ENCODE results near the gene ACADS.
"Not testable (repeated sequence)": the region's sequence is repeated elsewhere in the genome, so short reads cannot be mapped to it uniquely, and the experiment has no call there.

Gene ACADS

GRCh38 chr12:120725151-120725658 lies 421 bp upstream of the ACADS start:
- Histone ChIP-seq H3K4me3 (ENCODE audit: insufficient read depth, low read depth, low read length) (peak overlapping the region; percentile 59), H3K27me3 (ENCODE audit: control insufficient read depth, insufficient read depth, low read length, poor library complexity, severe bottlenecking) (peaks cover 10% of the 10 kb centered on the region), H3K36me3 (ENCODE audit: control insufficient read depth, insufficient read depth, low read length) (peaks cover 20% of the 10 kb centered on the region), H3K4me1 (ENCODE audit: control insufficient read depth, insufficient read depth, low read length) (peaks cover 4% of the 10 kb centered on the region), H3K27ac (ENCODE audit: insufficient read depth, low read depth, low read length, poor library complexity, severe bottlenecking) (no peak overlapping the region), H3K9me3 (ENCODE audit: control insufficient read depth, low read length) (no peaks in the 10 kb centered on the region)
- 39 to 41% methylated on average over 14 of the region's 14 CpGs for WGBS, 2 experiments

- H3K4me1 ChIP-seq (ENCODE audit: control insufficient read depth, insufficient read depth, low read length): peaks cover 4% of the 10 kb centered on the region
- H3K27me3 ChIP-seq (ENCODE audit: control insufficient read depth, insufficient read depth, low read length, poor library complexity, severe bottlenecking): peaks cover 10% of the 10 kb centered on the region
- H3K27ac ChIP-seq (ENCODE audit: insufficient read depth, low read depth, low read length, poor library complexity, severe bottlenecking): no peak overlapping the region
- no peaks in the 10 kb centered on the region for H3K9me3 ChIP-seq (ENCODE audit: control insufficient read depth, low read length)
- H3K36me3 ChIP-seq (ENCODE audit: control insufficient read depth, insufficient read depth, low read length): peaks cover 14% of the 10 kb centered on the region
- H3K4me3 ChIP-seq (ENCODE audit: insufficient read depth, low read depth, low read length): peak overlapping the region; percentile 59
- 94% methylated on average over 9 of the region's 9 CpGs for WGBS, 2 experiments
Observed at GRCh38 chr12:120726510-120726793, 826 bp downstream of the ACADS start.

- Histone ChIP-seq H3K9me3 (ENCODE audit: control insufficient read depth, low read length) (no peaks in the 10 kb centered on the region), H3K27me3 (ENCODE audit: control insufficient read depth, insufficient read depth, low read length, poor library complexity, severe bottlenecking) (peaks cover 10% of the 10 kb centered on the region), H3K27ac (ENCODE audit: insufficient read depth, low read depth, low read length, poor library complexity, severe bottlenecking) (no peak overlapping the region), H3K4me3 (ENCODE audit: insufficient read depth, low read depth, low read length) (no peak overlapping the region), H3K36me3 (ENCODE audit: control insufficient read depth, insufficient read depth, low read length) (peaks cover 9% of the 10 kb centered on the region), H3K4me1 (ENCODE audit: control insufficient read depth, insufficient read depth, low read length) (peaks cover 4% of the 10 kb centered on the region)
- WGBS, 2 experiments: 96% methylated on average over 9 of the region's 9 CpGs
Observed at GRCh38 chr12:120726961-120727360, 1.3 kb downstream of the ACADS start.

GRCh38 chr12:120732198-120732597 lies 6.6 kb downstream of the ACADS start:
- H3K9me3 ChIP-seq (ENCODE audit: control insufficient read depth, low read length); H3K4me3 ChIP-seq (ENCODE audit: insufficient read depth, low read depth, low read length); H3K27me3 ChIP-seq (ENCODE audit: control insufficient read depth, insufficient read depth, low read length, poor library complexity, severe bottlenecking); H3K4me1 ChIP-seq (ENCODE audit: control insufficient read depth, insufficient read depth, low read length); H3K36me3 ChIP-seq (ENCODE audit: control insufficient read depth, insufficient read depth, low read length); H3K27ac ChIP-seq (ENCODE audit: insufficient read depth, low read depth, low read length, poor library complexity, severe bottlenecking): not testable (repeated sequence)
- WGBS, 2 experiments: 91 to 97% methylated on average over 35 of the region's 35 CpGs

- no peaks in the 10 kb centered on the region for H3K9me3 ChIP-seq (ENCODE audit: control insufficient read depth, low read length)
- no peaks in the 10 kb centered on the region for H3K27me3 ChIP-seq (ENCODE audit: control insufficient read depth, insufficient read depth, low read length, poor library complexity, severe bottlenecking)
- H3K36me3 ChIP-seq (ENCODE audit: control insufficient read depth, insufficient read depth, low read length): no peaks in the 10 kb centered on the region
- 88 to 89% methylated on average over 3 of the region's 3 CpGs for WGBS, 2 experiments
- no peak overlapping the region for H3K27ac ChIP-seq (ENCODE audit: insufficient read depth, low read depth, low read length, poor library complexity, severe bottlenecking)
- H3K4me3 ChIP-seq (ENCODE audit: insufficient read depth, low read depth, low read length): no peak overlapping the region
- H3K4me1 ChIP-seq (ENCODE audit: control insufficient read depth, insufficient read depth, low read length): no peaks in the 10 kb centered on the region
Observed at GRCh38 chr12:120733574-120733973, 7.9 kb downstream of the ACADS start.

GRCh38 chr12:120734210-120734609 lies 8.6 kb downstream of the ACADS start:
- no peaks in the 10 kb centered on the region for H3K4me1 ChIP-seq (ENCODE audit: control insufficient read depth, insufficient read depth, low read length)
- H3K36me3 ChIP-seq (ENCODE audit: control insufficient read depth, insufficient read depth, low read length): no peaks in the 10 kb centered on the region
- H3K4me3 ChIP-seq (ENCODE audit: insufficient read depth, low read depth, low read length): no peak overlapping the region
- WGBS, 2 experiments: 95% methylated on average over 10 of the region's 10 CpGs
- no peaks in the 10 kb centered on the region for H3K9me3 ChIP-seq (ENCODE audit: control insufficient read depth, low read length)
- H3K27ac ChIP-seq (ENCODE audit: insufficient read depth, low read depth, low read length, poor library complexity, severe bottlenecking): no peak overlapping the region
- H3K27me3 ChIP-seq (ENCODE audit: control insufficient read depth, insufficient read depth, low read length, poor library complexity, severe bottlenecking): no peaks in the 10 kb centered on the region

GRCh38 chr12:120735181-120735580 lies 9.6 kb downstream of the ACADS start:
- no peak overlapping the region for H3K27ac ChIP-seq (ENCODE audit: insufficient read depth, low read depth, low read length, poor library complexity, severe bottlenecking)
- no peaks in the 10 kb centered on the region for H3K36me3 ChIP-seq (ENCODE audit: control insufficient read depth, insufficient read depth, low read length)
- no peaks in the 10 kb centered on the region for H3K9me3 ChIP-seq (ENCODE audit: control insufficient read depth, low read length)
- H3K4me3 ChIP-seq (ENCODE audit: insufficient read depth, low read depth, low read length): no peak overlapping the region
- no peaks in the 10 kb centered on the region for H3K4me1 ChIP-seq (ENCODE audit: control insufficient read depth, insufficient read depth, low read length)
- WGBS, 2 experiments: 92 to 93% methylated on average over 2 of the region's 3 CpGs
- H3K27me3 ChIP-seq (ENCODE audit: control insufficient read depth, insufficient read depth, low read length, poor library complexity, severe bottlenecking): no peaks in the 10 kb centered on the region

- Histone ChIP-seq H3K27ac (ENCODE audit: insufficient read depth, low read depth, low read length, poor library complexity, severe bottlenecking) (no peak overlapping the region), H3K27me3 (ENCODE audit: control insufficient read depth, insufficient read depth, low read length, poor library complexity, severe bottlenecking) (no peaks in the 10 kb centered on the region), H3K4me3 (ENCODE audit: insufficient read depth, low read depth, low read length) (no peak overlapping the region), H3K36me3 (ENCODE audit: control insufficient read depth, insufficient read depth, low read length) (no peaks in the 10 kb centered on the region), H3K4me1 (ENCODE audit: control insufficient read depth, insufficient read depth, low read length) (no peaks in the 10 kb centered on the region), H3K9me3 (ENCODE audit: control insufficient read depth, low read length) (no peaks in the 10 kb centered on the region)
- 93 to 95% methylated on average over 38 of the region's 38 CpGs for WGBS, 2 experiments
Observed at GRCh38 chr12:120736404-120737331, 11.0 kb downstream of the ACADS start.

- no peaks in the 10 kb centered on the region for H3K4me1 ChIP-seq (ENCODE audit: control insufficient read depth, insufficient read depth, low read length)
- no peaks in the 10 kb centered on the region for H3K27me3 ChIP-seq (ENCODE audit: control insufficient read depth, insufficient read depth, low read length, poor library complexity, severe bottlenecking)
- H3K9me3 ChIP-seq (ENCODE audit: control insufficient read depth, low read length): no peaks in the 10 kb centered on the region
- no peak overlapping the region for H3K27ac ChIP-seq (ENCODE audit: insufficient read depth, low read depth, low read length, poor library complexity, severe bottlenecking)
- no peak overlapping the region for H3K4me3 ChIP-seq (ENCODE audit: insufficient read depth, low read depth, low read length)
- 87 to 88% methylated on average over 25 of the region's 25 CpGs for WGBS, 2 experiments
- H3K36me3 ChIP-seq (ENCODE audit: control insufficient read depth, insufficient read depth, low read length): no peaks in the 10 kb centered on the region
Observed at GRCh38 chr12:120737557-120738251, 12.1 kb downstream of the ACADS start.

- 90 to 91% methylated on average over 31 of the region's 31 CpGs for WGBS, 2 experiments
Observed at GRCh38 chr12:120738252-120739030, 12.8 kb downstream of the ACADS start.

More at GRCh38 chr12:120738252-120739030, 12.8 kb downstream of the ACADS start:
- H3K9me3 ChIP-seq (ENCODE audit: control insufficient read depth, low read length): no peaks in the 10 kb centered on the region
- no peak overlapping the region for H3K4me3 ChIP-seq (ENCODE audit: insufficient read depth, low read depth, low read length)
- no peaks in the 10 kb centered on the region for H3K27me3 ChIP-seq (ENCODE audit: control insufficient read depth, insufficient read depth, low read length, poor library complexity, severe bottlenecking)
- no peaks in the 10 kb centered on the region for H3K4me1 ChIP-seq (ENCODE audit: control insufficient read depth, insufficient read depth, low read length)
- no peaks in the 10 kb centered on the region for H3K36me3 ChIP-seq (ENCODE audit: control insufficient read depth, insufficient read depth, low read length)
- no peak overlapping the region for H3K27ac ChIP-seq (ENCODE audit: insufficient read depth, low read depth, low read length, poor library complexity, severe bottlenecking)
